Measurements from ENCODE around the gene GRM1. TPM values are rescaled to one million over a fixed set of nuclear protein-coding genes. Genes with fewer than 3 reads are reported as not detected.

The GRM1 gene
- total and polyA plus RNA-seq, 2 donors (not counting 3 experiments of a cell fraction or from before 2014, with no cell fraction given), result 0.07 TPM; not detected in 1

DNA sequence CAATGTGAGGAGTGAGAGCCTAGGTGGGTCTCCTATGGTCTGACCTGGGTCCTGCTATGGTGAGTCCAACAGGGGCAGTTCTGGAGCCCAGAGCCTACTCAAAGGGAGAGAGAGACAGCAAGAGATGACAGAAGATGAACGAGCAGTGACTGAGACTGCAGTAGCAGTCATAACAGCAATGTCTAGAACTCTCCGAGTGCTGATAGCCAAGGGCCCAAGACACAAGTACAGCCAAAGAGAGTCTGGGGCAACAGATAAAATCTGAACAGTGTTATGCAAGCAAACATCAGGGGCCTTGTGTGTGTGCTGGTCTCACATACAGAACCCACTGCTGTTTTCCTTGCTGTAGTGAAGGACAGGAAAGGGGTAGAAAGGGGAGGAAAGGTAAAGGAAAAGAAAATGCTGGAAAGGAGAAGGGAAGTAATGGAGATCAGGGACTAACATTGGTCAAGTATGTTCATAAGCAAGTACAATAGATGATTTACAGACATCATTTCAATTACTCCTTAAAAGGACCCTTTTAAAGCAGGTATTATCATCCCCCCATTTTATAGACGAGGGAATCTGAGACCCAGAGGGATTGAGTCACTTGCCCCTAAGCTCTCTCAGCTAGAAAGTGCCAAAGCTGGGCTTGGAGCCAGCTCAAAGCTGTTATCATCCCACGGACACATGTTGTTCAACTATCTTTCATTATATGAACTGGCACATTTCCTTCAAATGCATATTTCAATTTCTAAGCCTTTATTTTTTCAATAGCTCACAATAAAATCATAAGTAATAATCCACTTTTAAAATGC lies 332.5 kb downstream of the GRM1 start:
- peaks cover 44% of the 10 kb centered on the region for H3K4me1 ChIP-seq (ENCODE audit: control insufficient read depth, extremely low read depth, insufficient read depth, low read length)
- no peaks in the 10 kb centered on the region for H4K20me1 ChIP-seq (replicated peaks; ENCODE audit: control insufficient read depth, extremely low read depth, insufficient read depth, low read length)
- H3K4me2 ChIP-seq (ENCODE audit: insufficient read depth, low read length), result no peak overlapping the region
- BruUV-seq (replicated peaks), result no TSS peak
- H3K9me1 ChIP-seq (replicated peaks; ENCODE audit: control insufficient read depth, extremely low read depth, insufficient read depth, low read length), result no peaks in the 10 kb centered on the region
- H2AFZ ChIP-seq (ENCODE audit: low read depth, low read length), result peak overlapping the region; percentile 3
- no peak overlapping the region for H3K9ac ChIP-seq (replicated peaks; ENCODE audit: extremely low read depth, insufficient read depth, low read length)
- ChIA-PET CTCF (interaction anchor here (1.3 kb wide), 1 partner anchor 19 kb away, joined by 4 read pairs; no protein-coding TSS in a partner anchor), POLR2A (no interaction called here)
- peak; percentile 37 for TF ChIP-seq GATA2 (IDR thresholded peaks at IDR 0.05; ENCODE audit: insufficient read depth, insufficient read length, low read depth, low read length)
- TF ChIP-seq POLR2AphosphoS5 (IDR thresholded peaks at IDR 0.05; ENCODE audit: insufficient read depth, low read depth, low read length), result no peak
- TF ChIP-seq, protein P1, sequence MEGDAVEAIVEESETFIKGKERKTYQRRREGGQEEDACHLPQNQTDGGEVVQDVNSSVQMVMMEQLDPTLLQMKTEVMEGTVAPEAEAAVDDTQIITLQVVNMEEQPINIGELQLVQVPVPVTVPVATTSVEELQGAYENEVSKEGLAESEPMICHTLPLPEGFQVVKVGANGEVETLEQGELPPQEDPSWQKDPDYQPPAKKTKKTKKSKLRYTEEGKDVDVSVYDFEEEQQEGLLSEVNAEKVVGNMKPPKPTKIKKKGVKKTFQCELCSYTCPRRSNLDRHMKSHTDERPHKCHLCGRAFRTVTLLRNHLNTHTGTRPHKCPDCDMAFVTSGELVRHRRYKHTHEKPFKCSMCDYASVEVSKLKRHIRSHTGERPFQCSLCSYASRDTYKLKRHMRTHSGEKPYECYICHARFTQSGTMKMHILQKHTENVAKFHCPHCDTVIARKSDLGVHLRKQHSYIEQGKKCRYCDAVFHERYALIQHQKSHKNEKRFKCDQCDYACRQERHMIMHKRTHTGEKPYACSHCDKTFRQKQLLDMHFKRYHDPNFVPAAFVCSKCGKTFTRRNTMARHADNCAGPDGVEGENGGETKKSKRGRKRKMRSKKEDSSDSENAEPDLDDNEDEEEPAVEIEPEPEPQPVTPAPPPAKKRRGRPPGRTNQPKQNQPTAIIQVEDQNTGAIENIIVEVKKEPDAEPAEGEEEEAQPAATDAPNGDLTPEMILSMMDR (IDR thresholded peaks at IDR 0.05; ENCODE audit: extremely low read depth in 1 of 2, insufficient read depth in 1 of 2, low read depth in 1 of 2, low read length in 2 of 2), result no peak
- no peak for TF ChIP-seq MYC (IDR thresholded peaks at IDR 0.05; ENCODE audit: low read depth, low read length)
- TF ChIP-seq JUN (IDR thresholded peaks at IDR 0.05; ENCODE audit: borderline replicate concordance, insufficient read depth, insufficient read length, low read depth), result no peak
- TF ChIP-seq FOS (IDR thresholded peaks at IDR 0.05; ENCODE audit: borderline replicate concordance, insufficient read depth, low read length), result peak; percentile 37
- no peak overlapping the region for H3K27ac ChIP-seq (ENCODE audit: insufficient read depth, low read depth, low read length)
- no peaks in the 10 kb centered on the region for H3K36me3 ChIP-seq (ENCODE audit: control insufficient read depth in 2 of 2, extremely low read depth in 1 of 2, insufficient read depth in 2 of 2, low read length in 2 of 2)
- FAIRE-seq (no peak), DNase-seq (ENCODE audit: low read depth, low spot score) (peak; percentile 81)
- no peaks in the 10 kb centered on the region for H3K27me3 ChIP-seq (ENCODE audit: control insufficient read depth in 2 of 2, insufficient read depth in 2 of 2, low read length in 2 of 2)
- no peak overlapping the region for H3K4me3 ChIP-seq (replicated peaks in 1 of 3; ENCODE audit: insufficient read depth in 1 of 3, low read depth in 1 of 3, low read length in 3 of 3)
- dilution Hi-C loops (cut with MboI; ENCODE audit: extremely low pct_ligation_motif_present, low sequenced_read_pairs), result no loop called here
- intact Hi-C loops (cut with micrococcal nuclease), result no loop called here
- H3K9me3 ChIP-seq (replicated peaks; ENCODE audit: control insufficient read depth, insufficient read depth, low read length), result no peaks in the 10 kb centered on the region
- H3K79me2 ChIP-seq (ENCODE audit: control insufficient read depth, insufficient read depth, low read length), result no peaks in the 10 kb centered on the region

Measured in endothelial cell of umbilical vein (primary cell).